ENCODE data around the gene RASA3.

Gene RASA3

GRCh38 chr13:113970810-113971470 is 161.5 kb downstream of the RASA3 start:
- no peak overlapping the region for H3K4me3 ChIP-seq (replicated peaks; ENCODE audit: low read depth, low read length)
- no peak for DNase-seq (ENCODE audit: extremely low read depth, low read depth)
- TF ChIP-seq CTCF (IDR thresholded peaks at IDR 0.05; ENCODE audit: low read depth, low read length, missing control alignments) = no peak

DNA sequence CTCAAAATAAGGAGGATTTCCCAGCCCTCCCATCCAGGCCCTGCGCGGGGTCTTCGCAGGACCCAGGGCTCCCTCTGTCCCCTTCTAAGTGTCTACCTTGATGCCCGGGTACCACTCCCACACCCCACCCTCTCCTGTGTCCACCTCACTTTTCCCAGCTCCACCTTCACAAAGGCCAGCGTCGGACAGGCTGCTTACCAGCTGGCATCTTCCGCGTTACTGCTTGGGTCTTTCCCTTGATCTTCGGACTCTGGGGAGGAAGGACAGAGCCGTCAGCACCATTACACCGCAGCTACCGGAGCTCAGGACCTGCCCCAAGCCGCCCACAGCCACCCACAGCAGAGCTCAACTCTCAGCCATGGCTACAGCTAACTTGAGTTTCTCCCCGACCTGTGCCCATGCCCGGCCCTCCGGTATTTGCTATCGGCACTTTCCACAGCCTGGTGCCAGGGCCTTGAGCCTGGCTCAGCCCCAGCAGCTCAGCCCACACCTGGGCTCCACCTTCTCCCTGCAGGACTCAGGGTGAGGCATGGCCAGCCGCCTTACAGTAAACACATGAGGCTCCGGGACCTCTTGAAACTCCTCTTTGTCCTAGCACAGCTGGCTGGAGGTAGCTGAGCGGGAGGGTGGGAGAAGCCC is 162.3 kb downstream of the RASA3 start:
- no peak for TF ChIP-seq CTCF (IDR thresholded peaks at IDR 0.05; ENCODE audit: low read depth, low read length, missing control alignments)
- no peak overlapping the region for H3K4me3 ChIP-seq (replicated peaks; ENCODE audit: low read depth, low read length)
- no peak for DNase-seq (ENCODE audit: extremely low read depth, low read depth)

GRCh38 chr13:113969311-113969972 is 163.0 kb downstream of the RASA3 start:
- TF ChIP-seq CTCF (IDR thresholded peaks at IDR 0.05; ENCODE audit: low read depth, low read length, missing control alignments) = no peak
- H3K4me3 ChIP-seq (replicated peaks; ENCODE audit: low read depth, low read length) = no peak overlapping the region
- DNase-seq (ENCODE audit: extremely low read depth, low read depth) = no peak

DNA sequence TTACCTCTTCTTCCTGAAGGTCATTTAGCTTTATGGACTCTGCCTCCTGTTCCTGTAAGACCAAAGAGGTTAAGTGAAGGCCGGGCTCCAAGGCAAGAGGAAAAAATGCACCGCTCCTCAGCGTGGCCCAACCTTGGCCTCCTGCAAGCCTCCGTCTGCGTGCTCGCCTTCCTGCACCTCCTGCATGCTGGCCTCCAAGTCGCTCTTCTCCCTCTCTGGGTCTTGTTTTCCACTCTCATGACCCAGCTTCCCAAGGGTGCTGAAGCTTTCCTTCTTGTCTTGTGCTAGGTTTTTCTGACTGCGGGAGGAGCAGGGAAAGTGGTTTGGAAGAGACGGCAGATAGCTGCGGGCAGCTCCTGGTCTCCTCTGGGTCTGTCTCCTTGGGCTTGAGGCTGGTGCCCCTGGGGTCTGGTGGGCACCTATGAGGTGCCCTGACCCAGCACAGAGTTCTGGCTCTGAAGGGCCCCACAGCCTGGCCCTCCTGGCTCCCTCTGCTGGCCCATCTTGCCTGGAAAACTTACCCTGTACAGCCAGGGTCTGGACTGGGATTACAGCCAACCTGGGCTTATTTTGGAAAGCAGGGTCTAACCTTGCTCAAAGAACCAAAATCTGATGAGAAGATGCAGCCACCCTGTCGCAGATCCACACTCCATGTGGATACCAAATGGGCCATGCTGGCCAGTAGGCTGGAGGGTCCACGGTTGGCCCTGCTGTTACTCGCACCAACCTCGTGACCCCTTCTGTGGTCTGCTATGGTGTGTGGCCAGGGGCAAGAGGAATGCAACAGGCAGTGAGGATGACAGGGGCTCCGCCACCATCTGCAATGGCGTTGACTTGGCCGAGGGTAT is 163.7 kb downstream of the RASA3 start:
- DNase-seq (ENCODE audit: extremely low read depth, low read depth) = no peak
- H3K4me3 ChIP-seq (replicated peaks; ENCODE audit: low read depth, low read length) = no peak overlapping the region
- peak; percentile 21 for TF ChIP-seq CTCF (IDR thresholded peaks at IDR 0.05; ENCODE audit: low read depth, low read length, missing control alignments)

DNA sequence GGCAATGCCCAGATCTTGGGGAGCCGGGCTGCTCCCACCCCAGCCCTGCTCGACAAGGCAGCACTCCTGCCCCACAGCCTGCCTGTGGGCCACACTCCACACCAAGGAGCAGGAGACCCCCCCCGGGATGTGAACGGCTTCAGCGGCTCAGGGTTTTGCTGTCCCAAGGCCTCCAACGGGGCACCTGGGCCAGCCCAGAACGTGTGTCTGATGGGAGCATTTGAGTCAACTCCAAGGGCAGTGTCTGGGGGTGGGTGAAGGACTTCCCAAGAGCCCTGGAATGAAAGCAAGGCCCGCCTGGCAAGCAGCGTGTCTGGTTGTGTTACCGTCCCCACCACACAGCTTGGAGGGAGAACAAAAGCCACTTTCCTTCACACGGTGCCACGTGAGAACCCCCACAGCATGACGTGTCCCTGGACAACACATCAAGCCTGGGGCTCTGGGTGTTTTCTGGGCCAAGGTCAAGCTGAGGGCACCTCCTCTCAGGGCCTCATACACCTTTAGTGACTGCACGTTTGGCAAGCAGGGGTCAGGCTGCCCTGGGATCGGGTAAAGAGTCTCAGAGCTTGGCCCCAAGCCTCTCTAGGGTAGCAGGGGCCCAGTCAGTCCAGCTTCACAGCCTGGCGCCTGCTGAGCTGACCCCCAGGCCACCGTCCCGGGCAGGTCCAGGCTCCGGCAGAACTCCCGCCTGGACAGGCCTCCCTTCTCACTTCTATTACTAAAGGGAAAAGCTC is 164.5 kb downstream of the RASA3 start:
- TF ChIP-seq CTCF (IDR thresholded peaks at IDR 0.05; ENCODE audit: low read depth, low read length, missing control alignments) = no peak
- DNase-seq (ENCODE audit: extremely low read depth, low read depth) = no peak
- no peak overlapping the region for H3K4me3 ChIP-seq (replicated peaks; ENCODE audit: low read depth, low read length)

GRCh38 chr13:113967206-113967720 is 165.2 kb downstream of the RASA3 start:
- DNase-seq (ENCODE audit: extremely low read depth, low read depth) = no peak
- no peak overlapping the region for H3K4me3 ChIP-seq (replicated peaks; ENCODE audit: low read depth, low read length)
- TF ChIP-seq CTCF (IDR thresholded peaks at IDR 0.05; ENCODE audit: low read depth, low read length, missing control alignments) = no peak
